ENCODE data around the gene ALKBH8. TPM values are rescaled to one million over a fixed set of nuclear protein-coding genes. Genes with fewer than 3 reads are reported as not detected.
A peak's percentile ranks its signal among the peaks of the same experiment; 100 is the strongest.

Gene ALKBH8
- total RNA-seq: 5.5 TPM
- long read RNA-seq, partial matches to known transcripts: 0 of 1 reads
- long read RNA-seq, other reads (novel, unspliced or antisense): 1 of 1 reads

- intact Hi-C loops (cut with DNase I): no loop called here
- DNase-seq (ENCODE audit: missing footprints): peak; percentile 89
Measured at GRCh38 chr11:107565219-107565937, at the start of gene ALKBH8. TSS of gene ALKBH8 (minus strand) at chr11:107565735. CDS start at chr11:107560893, 4,842 bp downstream.

GRCh38 chr11:107612445-107612844, 46.9 kb upstream of the ALKBH8 start:
- intact Hi-C loops (cut with DNase I): no loop called here
- DNase-seq (ENCODE audit: missing footprints) (no peak), ATAC-seq (no peak)

More at GRCh38 chr11:107565219-107565937, at the start of gene ALKBH8:
- peak; percentile 96 for ATAC-seq

- intact Hi-C loops (cut with DNase I): no loop called here
- no peak for ATAC-seq
- DNase-seq (ENCODE audit: missing footprints): no peak
Measured at GRCh38 chr11:107609400-107610218, 44.1 kb upstream of the ALKBH8 start.

- no peak for DNase-seq (ENCODE audit: missing footprints)
- intact Hi-C loops (cut with DNase I): no loop called here
- no peak for ATAC-seq
Measured at GRCh38 chr11:107608809-107609208, 43.3 kb upstream of the ALKBH8 start.

GRCh38 chr11:107606141-107606540, 40.6 kb upstream of the ALKBH8 start:
- DNase-seq (ENCODE audit: missing footprints): no peak
- ATAC-seq: no peak
- intact Hi-C loops (cut with DNase I): no loop called here

GRCh38 chr11:107605061-107606006, 39.8 kb upstream of the ALKBH8 start:
- DNase-seq (ENCODE audit: missing footprints) (no peak), ATAC-seq (no peak)
- intact Hi-C loops (cut with DNase I): no loop called here

GRCh38 chr11:107598225-107599139, 32.9 kb upstream of the ALKBH8 start:
- ATAC-seq (no peak), DNase-seq (ENCODE audit: missing footprints) (no peak)
- intact Hi-C loops (cut with DNase I): no loop called here

GRCh38 chr11:107594736-107595135, 29.2 kb upstream of the ALKBH8 start:
- ATAC-seq: no peak
- no peak for DNase-seq (ENCODE audit: missing footprints)
- intact Hi-C loops (cut with DNase I): no loop called here

GRCh38 chr11:107593951-107594350, 28.4 kb upstream of the ALKBH8 start:
- intact Hi-C loops (cut with DNase I): no loop called here
- no peak for ATAC-seq
- no peak for DNase-seq (ENCODE audit: missing footprints)

- DNase-seq (ENCODE audit: missing footprints) (no peak), ATAC-seq (no peak)
- intact Hi-C loops (cut with DNase I): no loop called here
Measured at GRCh38 chr11:107592813-107593212, 27.3 kb upstream of the ALKBH8 start.

- intact Hi-C loops (cut with DNase I): no loop called here
- no peak for DNase-seq (ENCODE audit: missing footprints)
- ATAC-seq: no peak
Measured at GRCh38 chr11:107592231-107592590, 26.7 kb upstream of the ALKBH8 start.

GRCh38 chr11:107591378-107592230, 26.1 kb upstream of the ALKBH8 start:
- no peak for ATAC-seq
- DNase-seq (ENCODE audit: missing footprints): no peak
- intact Hi-C loops (cut with DNase I): no loop called here

GRCh38 chr11:107590460-107591377, 25.2 kb upstream of the ALKBH8 start, which contains the start of gene ELMOD1:
TSS of gene ELMOD1 (plus strand) at chr11:107591147. CDS start at chr11:107618190, 27,043 bp downstream.
- intact Hi-C loops (cut with DNase I): no loop called here
- ATAC-seq (peak; percentile 88), DNase-seq (ENCODE audit: missing footprints) (peak; percentile 68)

GRCh38 chr11:107587306-107587979, 21.9 kb upstream of the ALKBH8 start:
- DNase-seq (ENCODE audit: missing footprints) (no peak), ATAC-seq (no peak)
- intact Hi-C loops (cut with DNase I): no loop called here

GRCh38 chr11:107583629-107584195, 18.2 kb upstream of the ALKBH8 start:
- DNase-seq (ENCODE audit: missing footprints) (no peak), ATAC-seq (no peak)
- intact Hi-C loops (cut with DNase I): no loop called here

Measured in Right ventricle myocardium inferior (tissue), 1 donor.